ENCODE data around the gene DGCR8.

Gene DGCR8

GRCh38 chr22:20079745-20080444, at the start of gene DGCR8:
Gene DGCR8 (plus strand): TSS chr22:20080241. CDS start chr22:20085964, 5,723 bp downstream.
- DNase-seq, result peak; percentile 58 to 71

- peak; percentile 48 to 63 for DNase-seq
Observed at GRCh38 chr22:20031732-20032406, 48.2 kb upstream of the DGCR8 start.

GRCh38 chr22:20032407-20032991, 47.5 kb upstream of the DGCR8 start:
- no peak for DNase-seq

GRCh38 chr22:20033045-20033706, 46.9 kb upstream of the DGCR8 start:
- no peak for DNase-seq

- no peak for DNase-seq
Observed at GRCh38 chr22:20034143-20034542, 45.9 kb upstream of the DGCR8 start.

- no peak for DNase-seq
Observed at GRCh38 chr22:20035375-20036083, 44.5 kb upstream of the DGCR8 start.

- no peak for DNase-seq
Observed at GRCh38 chr22:20036084-20036482, 44.0 kb upstream of the DGCR8 start.

- no peak for DNase-seq
Observed at GRCh38 chr22:20036535-20037392, 43.3 kb upstream of the DGCR8 start.

GRCh38 chr22:20037419-20037818, 42.6 kb upstream of the DGCR8 start:
- no peak for DNase-seq

- DNase-seq, result no peak
Observed at GRCh38 chr22:20038574-20038973, 41.5 kb upstream of the DGCR8 start.

- no peak for DNase-seq
Observed at GRCh38 chr22:20039683-20040325, 40.2 kb upstream of the DGCR8 start.

- no peak for DNase-seq
Observed at GRCh38 chr22:20040327-20041200, 39.5 kb upstream of the DGCR8 start.

- DNase-seq, result no peak
Observed at GRCh38 chr22:20043057-20043996, 36.7 kb upstream of the DGCR8 start.

- no peak for DNase-seq
Observed at GRCh38 chr22:20043997-20044342, 36.1 kb upstream of the DGCR8 start.

GRCh38 chr22:20044495-20045151, 35.4 kb upstream of the DGCR8 start:
- no peak for DNase-seq

- no peak for DNase-seq
Observed at GRCh38 chr22:20046730-20047129, 33.3 kb upstream of the DGCR8 start.

- DNase-seq, result no peak
Observed at GRCh38 chr22:20051927-20052308, 28.1 kb upstream of the DGCR8 start.
